Heart left ventricle (tissue), 16 donors: ENCODE measurements around the gene EFEMP2. TPM values are rescaled to one million over a fixed set of nuclear protein-coding genes. Genes with fewer than 3 reads are reported as not detected.
"Not testable (repeated sequence)": the region's sequence is repeated elsewhere in the genome, so short reads cannot be mapped to it uniquely, and the experiment has no call there.

ENCODE experiments used
- ATAC-seq, 4 donors: fragments of 200-7000 bp; cut with Tn5 transposase; one replicate each; pipeline ENCODE4 v1.9.1; 2020 to 2022; ENCODE audit warnings: moderate library complexity in 4 of 4, mild to moderate bottlenecking in 3 of 4, moderate number of reproducible peaks in 1 of 4
- DNase-seq, 5 donors: peaks; one replicate each; pipeline ENCODE4 v3.0.0-alpha.2; 2020
- H3K27ac ChIP-seq, 12 donors: fragments of 200-600 bp; sonication (generic) in 4 of 12; one replicate each; pipeline versions ENCODE4 v1.5.0 to v1.8.0; 2016 to 2022; ENCODE audit warnings: mild to moderate bottlenecking in 2 of 12
- H3K27me3 ChIP-seq, 9 donors: fragments of 200-600 bp; sonication (generic) in 2 of 9; one replicate each; pipeline versions ENCODE4 v1.5.1 to v1.8.0; 2016 to 2022; ENCODE audit warnings: mild to moderate bottlenecking in 3 of 9
- H3K36me3 ChIP-seq, 9 donors: fragments of 200-600 bp; sonication (generic) in 2 of 9; one replicate each; pipeline versions ENCODE4 v1.5.0 to v1.8.0; 2018 to 2022; ENCODE audit warnings: mild to moderate bottlenecking in 2 of 9
- H3K4me1 ChIP-seq, 12 donors: fragments of 200-600 bp; sonication (generic) in 4 of 12; one replicate each; pipeline versions ENCODE4 v1.5.0 to v1.8.0; 2016 to 2022; ENCODE audit warnings: mild to moderate bottlenecking in 3 of 12
- H3K4me3 ChIP-seq, 12 donors: fragments of 200-600 bp; sonication (generic) in 4 of 12; one replicate each; pipeline versions ENCODE4 v1.5.0 to v1.8.0; 2017 to 2022; ENCODE audit warnings: mild to moderate bottlenecking in 9 of 12, moderate library complexity in 4 of 12
- H3K9me3 ChIP-seq, 12 donors: fragments of 200-600 bp; sonication (generic) in 4 of 12; one replicate each; pipeline versions ENCODE4 v1.5.0 to v1.8.0; 2016 to 2022; ENCODE audit warnings: mild to moderate bottlenecking in 1 of 12
- POLR2A ChIP-seq, 2 donors: fragments of 450-650 bp; IDR thresholded peaks; one replicate each; pipeline ENCODE4 v1.6.1; 2017; ENCODE audit warnings: antibody characterized with exemption in 2 of 2, mild to moderate bottlenecking in 2 of 2, moderate library complexity in 2 of 2
- WGBS, 4 donors: extraction: QIAGEN DNeasy Blood & Tissue Kit in 2 of 4; methylation state at CpG; one replicate each; pipeline versions ENCODE4 v1.1.5 to v1.1.7; 2013 to 2018; 5-methylcytosine and 5-hydroxymethylcytosine counted together
- intact Hi-C, 10 donors: fragments of 100-400 bp; cut with DNase I; formaldehyde crosslinking; loops; one replicate each; pipeline versions ENCODE4 v1.11.1 to v1.14.2; 2022
- polyA plus RNA-seq, 2 donors: library from polyadenylated mRNA; stranded (reverse); fragments of 200-250 nt; gene quantifications; one replicate each; pipeline ENCODE4 v1.2.3, GENCODE V29; 2013
- total RNA-seq, 9 donors: library from RNA; depleted of rRNA in 2 of 9; stranded (reverse); fragments of >200 nt in 2 of 9; fragmentation: NEBNext Ultra II Directional in 3 of 9; extraction: Animal tissue kit (Norgen Biotek cat#: 25700) in 3 of 9; gene quantifications; one replicate each; pipeline versions ENCODE4 v1.1.0 to v1.2.4, GENCODE V29; 2016 to 2023
- TF ChIP-seq, protein P1 (sequence below), 12 donors: fragments of 200-600 bp; sonication (generic) in 4 of 12; IDR thresholded peaks; one replicate each; pipeline versions ENCODE4 v1.5.0 to v1.8.0; 2018 to 2022; ENCODE audit warnings: antibody characterized with exemption in 12 of 12, mild to moderate bottlenecking in 5 of 12
- donor health status: ischemic (EF 13 %, LVEDD 7.1; RV severe dilation, severe dysfunction).
- donor health status: healthy with polysubstance abuse.
- donor health status: DM: no; HTN: yes; CAD: no.
- donor health status: DM: no; HTN: no; CAD: no.
- donor health status: ischemic (EF 25% LVEDD 6.9; RV normal size, moderate dysfunction).
- donor health status: ischemic (EF 25% LVEDD 5.7; RV mildly dilated, moderate dysfunction).
- donor health status: healthy.
- donor health status: DM: yes; HTN: yes; CAD: no.
- donor health status: ischemic (EF 35%, LVEDD 5.7; RV mildly dilated, moderate dysfunction).
- donor health status: nonischemic (EF 11% LVEDD 7.7; RV severe dilation, severe dysfunction).
- donor health status: DM: yes; HTN: yes; CAD: no.
- donor health status: PGD.
- donor health status: ischemic (EF 29% LVEDD 5.4; RV normal size, mild dysfunction).
- donor health status: nonischemic (EF 23%, LVEDD 6.1; RV moderate dilation, normal function).

EFEMP2 gene
- total and polyA plus RNA-seq, 11 donors = 43.6 to 123 (median 88.4) TPM

DNA sequence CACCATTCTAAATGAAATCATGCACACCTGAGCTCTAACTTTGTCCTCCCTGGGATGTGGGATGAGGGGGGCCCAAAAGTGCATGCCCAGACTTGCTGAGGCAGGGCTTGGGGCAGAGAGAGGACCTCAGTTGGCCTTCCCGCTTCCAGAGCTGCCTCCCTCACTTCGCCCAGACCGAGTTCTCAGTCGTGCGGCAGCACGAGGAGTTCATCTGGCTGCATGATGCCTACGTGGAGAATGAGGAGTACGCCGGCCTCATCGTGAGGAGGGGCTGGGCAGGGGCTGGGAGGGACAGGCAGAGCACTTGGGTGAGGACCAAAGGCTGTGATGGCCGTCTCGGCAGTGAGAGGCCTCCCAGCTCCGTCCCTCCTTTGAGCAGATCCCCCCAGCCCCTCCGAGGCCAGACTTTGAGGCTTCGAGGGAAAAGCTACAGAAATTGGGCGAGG, 22.8 kb downstream of the EFEMP2 start:
- Histone ChIP-seq H3K36me3 (peaks cover 0 to 42% (median 35%) of the 10 kb centered on the region in 9 donors), H3K4me3 (no peak overlapping the region), H3K27me3 (no peaks in the 10 kb centered on the region), H3K27ac (no peak overlapping the region), H3K9me3 (peaks cover 0 to 10% (median 2%) of the 10 kb centered on the region in 12 donors), H3K4me1 (peaks cover 0 to 8% (median 0%) of the 10 kb centered on the region in 12 donors)
- TF ChIP-seq POLR2A (IDR thresholded peaks at IDR 0.05) = no peak
- TF ChIP-seq, protein P1, sequence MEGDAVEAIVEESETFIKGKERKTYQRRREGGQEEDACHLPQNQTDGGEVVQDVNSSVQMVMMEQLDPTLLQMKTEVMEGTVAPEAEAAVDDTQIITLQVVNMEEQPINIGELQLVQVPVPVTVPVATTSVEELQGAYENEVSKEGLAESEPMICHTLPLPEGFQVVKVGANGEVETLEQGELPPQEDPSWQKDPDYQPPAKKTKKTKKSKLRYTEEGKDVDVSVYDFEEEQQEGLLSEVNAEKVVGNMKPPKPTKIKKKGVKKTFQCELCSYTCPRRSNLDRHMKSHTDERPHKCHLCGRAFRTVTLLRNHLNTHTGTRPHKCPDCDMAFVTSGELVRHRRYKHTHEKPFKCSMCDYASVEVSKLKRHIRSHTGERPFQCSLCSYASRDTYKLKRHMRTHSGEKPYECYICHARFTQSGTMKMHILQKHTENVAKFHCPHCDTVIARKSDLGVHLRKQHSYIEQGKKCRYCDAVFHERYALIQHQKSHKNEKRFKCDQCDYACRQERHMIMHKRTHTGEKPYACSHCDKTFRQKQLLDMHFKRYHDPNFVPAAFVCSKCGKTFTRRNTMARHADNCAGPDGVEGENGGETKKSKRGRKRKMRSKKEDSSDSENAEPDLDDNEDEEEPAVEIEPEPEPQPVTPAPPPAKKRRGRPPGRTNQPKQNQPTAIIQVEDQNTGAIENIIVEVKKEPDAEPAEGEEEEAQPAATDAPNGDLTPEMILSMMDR (IDR thresholded peaks at IDR 0.05) = no peak
- no peak for DNase-seq
- intact Hi-C loops = loop anchor here in 1 of 10 donors (10.0 kb wide), 1 partner anchor 415 kb away; the partner anchor contains the start of gene RAB1B
- ATAC-seq = no peak
- 48 to 53% (median 51%) methylated on average over 16 of the region's 16 CpGs for WGBS, 4 donors

DNA sequence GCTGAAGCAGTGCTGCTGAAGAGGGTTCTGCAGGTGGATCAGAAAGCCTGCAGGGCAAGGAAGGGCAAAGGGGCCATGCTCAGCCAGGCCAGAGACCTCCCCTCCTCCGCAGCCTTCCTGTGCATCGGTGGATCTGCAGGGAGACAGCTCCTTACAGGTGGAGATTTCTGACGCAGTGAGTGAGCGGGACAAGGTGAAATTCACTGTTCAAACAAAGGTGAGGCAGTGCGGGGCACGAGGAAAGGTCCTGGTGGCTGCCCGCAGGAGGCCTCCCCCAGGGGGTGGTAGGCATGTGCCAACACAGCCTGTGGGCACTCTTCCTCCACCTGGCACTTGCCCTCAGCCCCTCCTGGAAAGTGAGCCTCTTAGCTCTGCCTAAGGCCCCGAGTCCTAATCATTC, 23.2 kb downstream of the EFEMP2 start:
- Histone ChIP-seq H3K4me3 (no peak overlapping the region), H3K27me3 (no peaks in the 10 kb centered on the region), H3K27ac (no peak overlapping the region), H3K4me1 (peaks cover 0 to 5% (median 0%) of the 10 kb centered on the region in 12 donors), H3K36me3 (peaks cover 0 to 38% (median 31%) of the 10 kb centered on the region in 9 donors), H3K9me3 (peaks cover 0 to 10% (median 2%) of the 10 kb centered on the region in 12 donors)
- TF ChIP-seq POLR2A (IDR thresholded peaks at IDR 0.05) = no peak
- TF ChIP-seq, protein P1 (IDR thresholded peaks at IDR 0.05) = no peak
- DNase-seq = no peak
- no peak for ATAC-seq
- intact Hi-C loops = no loop called here
- 57 to 75% (median 72%) methylated on average over 4 to 8 of the region's 8 CpGs for WGBS, 4 donors

DNA sequence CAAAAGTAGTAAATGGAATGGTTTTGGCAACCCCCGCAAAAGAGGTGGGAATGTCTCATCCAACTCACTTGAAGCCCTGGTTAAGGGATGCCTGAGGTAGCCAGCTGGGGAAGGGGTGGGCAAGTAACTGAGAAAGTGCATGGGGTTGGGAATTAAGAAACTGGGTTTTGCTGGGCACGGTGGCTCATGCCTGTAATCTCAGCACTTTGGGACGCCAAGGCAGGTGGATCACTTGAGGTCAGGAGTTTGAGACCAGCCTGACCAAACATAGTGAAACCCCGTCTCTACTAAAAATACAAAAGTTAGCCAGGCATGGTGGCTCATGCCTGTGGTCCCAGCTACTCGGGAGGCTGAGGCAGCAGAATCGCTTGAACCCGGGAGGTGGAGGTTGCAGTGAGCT, 23.9 kb downstream of the EFEMP2 start:
- WGBS, 4 donors = 63 to 73% (median 69%) methylated on average over 7 of the region's 7 CpGs
- ATAC-seq, H3K27me3 ChIP-seq, H3K4me3 ChIP-seq, H3K4me1 ChIP-seq, intact Hi-C loops, DNase-seq, H3K27ac ChIP-seq, H3K9me3 ChIP-seq: not testable (repeated sequence)
- peaks cover 0 to 31% (median 24%) of the 10 kb centered on the region in 9 donors for H3K36me3 ChIP-seq

DNA sequence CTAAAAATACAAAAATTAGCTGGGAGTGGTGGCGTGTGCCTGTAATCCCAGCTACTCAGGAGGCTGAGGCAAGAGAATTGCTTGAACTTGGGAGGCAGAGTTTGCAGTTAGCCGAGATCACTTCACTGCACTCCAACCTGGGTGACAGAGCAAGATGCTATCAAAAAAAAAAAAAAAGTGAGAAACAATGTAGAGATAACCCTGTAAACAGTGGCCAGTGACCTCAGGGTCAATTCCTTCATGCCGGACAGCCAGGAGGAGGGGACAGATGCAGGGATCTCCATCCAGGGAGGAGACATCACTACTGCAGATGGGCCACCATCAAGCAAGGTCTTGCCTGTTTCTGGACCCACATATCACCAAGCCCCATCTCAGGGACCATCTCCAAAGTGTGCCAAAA, 24.9 kb downstream of the EFEMP2 start:
- intact Hi-C loops = no loop called here
- no peak for TF ChIP-seq POLR2A (IDR thresholded peaks at IDR 0.05)

DNA sequence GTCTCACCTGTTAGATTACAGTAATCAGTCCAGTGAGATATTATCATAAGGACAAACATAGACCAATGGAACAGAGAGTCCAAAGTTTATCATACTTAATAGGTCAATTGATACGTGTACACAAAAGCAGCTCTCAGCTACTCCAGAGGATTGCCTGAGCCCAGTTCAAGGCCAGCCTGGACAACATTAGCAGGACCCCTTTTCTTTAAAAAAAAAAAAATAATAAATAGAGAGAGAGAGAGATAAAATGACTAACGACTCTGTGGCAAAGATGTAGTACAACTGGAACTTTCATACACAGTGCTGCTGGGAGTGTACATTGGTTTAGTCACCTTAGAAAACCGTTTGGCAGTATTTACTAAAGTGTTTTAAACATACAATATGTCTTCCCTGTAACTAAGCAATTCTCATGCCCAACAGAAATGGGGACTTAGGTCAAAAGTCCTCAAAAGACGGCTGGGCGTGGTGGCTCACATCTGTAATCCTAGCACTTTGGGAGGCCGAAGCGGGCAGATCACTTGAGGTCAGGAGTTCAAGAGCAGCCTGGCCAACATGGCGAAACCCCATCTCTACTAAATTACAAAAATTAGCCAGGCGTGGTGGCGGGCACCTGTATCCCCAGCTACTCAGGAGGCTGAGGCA, 28.2 kb downstream of the EFEMP2 start:
- Histone ChIP-seq H3K4me3 (no peak overlapping the region), H3K27me3 (no peaks in the 10 kb centered on the region), H3K4me1 (no peaks in the 10 kb centered on the region), H3K9me3 (no peaks in the 10 kb centered on the region), H3K36me3 (no peaks in the 10 kb centered on the region), H3K27ac (no peak overlapping the region)
- no peak for TF ChIP-seq POLR2A (IDR thresholded peaks at IDR 0.05)
- TF ChIP-seq, protein P1 (IDR thresholded peaks at IDR 0.05) = no peak
- ATAC-seq (no peak), DNase-seq (no peak)
- 85 to 91% (median 90%) methylated on average over 9 to 10 of the region's 10 CpGs for WGBS, 4 donors
- intact Hi-C loops = no loop called here

More for the DNA sequence above, 24.9 kb downstream of the EFEMP2 start:
- Histone ChIP-seq H3K4me1 (no peaks in the 10 kb centered on the region), H3K4me3 (no peak overlapping the region), H3K9me3 (peaks cover 0 to 10% (median 2%) of the 10 kb centered on the region in 12 donors), H3K27ac (no peak overlapping the region), H3K36me3 (peaks cover 0 to 21% (median 15%) of the 10 kb centered on the region in 9 donors), H3K27me3 (no peaks in the 10 kb centered on the region)
- no peak for DNase-seq
- no peak for ATAC-seq
- 77 to 84% (median 79%) methylated on average over 3 of the region's 3 CpGs for WGBS, 4 donors
